TTC549 (cell line): ENCODE measurements around the gene RIPPLY3.
"Not testable (repeated sequence)": the region's sequence is repeated elsewhere in the genome, so short reads cannot be mapped to it uniquely, and the experiment has no call there.

Experiments used
- FAIRE-seq: peaks from 2 replicates; lab custom pipeline; 2012; peaks lifted over from hg19 to GRCh38; lab: Jason Lieb, UNC

The RIPPLY3 gene

GRCh38 chr21:37017951-37018679 is 11.6 kb downstream of the RIPPLY3 start:
- FAIRE-seq, result no peak

DNA sequence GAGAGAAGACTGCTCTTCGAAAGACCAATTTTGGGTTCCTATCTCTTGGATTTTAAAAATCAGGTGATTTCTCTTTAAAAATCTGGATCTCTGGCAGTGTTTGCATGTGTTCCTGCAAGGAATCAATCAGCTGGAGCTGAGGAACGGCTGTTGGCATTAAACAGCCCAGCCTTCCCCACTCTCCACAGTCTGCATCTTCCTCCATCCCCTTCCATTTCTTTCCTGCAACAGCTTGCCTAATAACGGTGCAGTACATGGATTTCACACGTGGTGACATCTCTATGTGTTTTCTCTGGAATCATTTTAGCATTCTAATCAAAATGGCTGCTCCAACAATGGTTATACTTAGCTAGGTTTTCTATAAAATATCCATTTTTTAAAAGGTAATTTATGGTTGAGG is 20.0 kb downstream of the RIPPLY3 start:
- FAIRE-seq, result no peak

GRCh38 chr21:37028570-37028969 is 22.1 kb downstream of the RIPPLY3 start:
- FAIRE-seq, result no peak

GRCh38 chr21:37030864-37031263 is 24.4 kb downstream of the RIPPLY3 start:
- no peak for FAIRE-seq

GRCh38 chr21:37032293-37032692 is 25.8 kb downstream of the RIPPLY3 start:
- FAIRE-seq, result no peak

DNA sequence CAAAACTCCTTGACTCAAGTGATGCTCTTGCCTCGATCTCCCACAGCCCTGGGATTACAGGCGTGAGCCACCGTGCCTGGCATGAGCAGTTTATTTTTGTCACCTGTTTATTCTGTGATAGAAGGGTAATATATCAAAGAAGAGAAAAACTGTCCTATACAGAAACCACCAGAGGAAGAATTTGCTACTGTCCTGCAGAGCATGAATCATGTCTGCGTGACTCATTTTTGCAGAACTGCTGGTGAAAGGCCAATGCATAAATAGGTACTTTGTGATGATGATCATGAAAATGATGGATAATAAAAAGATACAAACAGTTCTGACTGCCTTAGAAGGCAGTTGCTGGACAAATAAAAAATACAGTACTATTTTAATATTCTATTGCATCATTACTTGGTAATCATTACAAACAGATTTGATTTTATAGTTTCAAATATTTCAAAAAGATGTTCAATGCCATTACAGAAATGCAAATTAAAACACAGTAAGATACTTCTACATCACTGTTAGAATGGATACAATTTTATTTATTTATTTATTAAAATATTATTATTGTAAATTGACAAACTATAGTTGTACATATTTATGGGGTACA is 26.5 kb downstream of the RIPPLY3 start:
- no peak for FAIRE-seq

- not testable (repeated sequence) for FAIRE-seq
These were observed 27.9 kb downstream of the RIPPLY3 start for GRCh38 chr21:37034394-37034793.

- no peak for FAIRE-seq
These were observed 29.7 kb downstream of the RIPPLY3 start for GRCh38 chr21:37036177-37036576.

DNA sequence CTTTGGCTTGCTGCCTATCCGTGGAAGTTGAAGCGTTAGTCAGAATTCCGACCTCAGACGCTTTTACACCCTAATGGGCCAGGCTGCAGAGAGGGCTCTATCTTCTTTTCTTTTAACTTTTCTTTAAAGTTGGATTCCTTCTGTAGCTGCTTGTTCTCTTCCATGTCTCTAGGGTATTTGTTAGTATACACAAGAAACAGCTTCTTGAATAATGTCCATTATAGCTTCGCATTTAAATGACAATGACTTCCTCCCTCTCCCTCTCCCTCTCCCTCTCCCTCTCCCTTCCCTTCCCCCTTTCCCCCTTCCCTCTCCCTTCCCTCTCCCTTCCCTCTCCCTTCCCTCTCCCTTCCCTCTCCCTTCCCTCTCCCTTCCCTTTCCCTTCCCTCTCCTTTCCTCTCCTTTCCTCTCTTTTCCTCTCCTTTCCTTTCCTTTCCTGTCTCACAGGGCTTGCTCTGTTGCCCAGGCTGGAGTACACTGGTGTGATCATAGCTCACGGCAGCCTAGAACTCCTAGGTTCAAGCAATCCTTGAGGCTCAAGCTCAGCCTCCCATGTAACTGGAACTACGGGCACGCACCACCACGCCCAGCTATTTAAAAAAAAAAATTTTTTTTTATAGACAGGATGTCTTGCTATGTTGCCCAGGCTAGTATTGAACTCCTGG is 33.0 kb downstream of the RIPPLY3 start:
- no peak for FAIRE-seq

DNA sequence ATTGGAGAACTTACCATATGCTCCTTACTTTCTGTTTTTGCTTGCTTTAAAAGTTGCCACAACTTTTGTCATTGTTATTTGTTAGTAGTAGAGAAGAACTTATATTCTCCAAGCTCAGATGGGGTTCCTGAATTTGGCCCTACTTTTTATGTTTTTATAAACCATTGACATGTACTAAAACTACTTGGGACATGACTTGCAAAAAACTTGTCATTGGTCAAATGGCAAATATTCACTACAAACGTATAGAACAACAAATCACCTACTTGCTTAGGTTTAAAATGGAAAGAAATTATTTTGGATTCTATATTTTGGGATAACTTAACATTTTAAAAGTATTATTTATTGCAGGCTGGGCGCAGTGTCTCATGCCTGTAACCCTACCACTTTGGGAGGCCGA is 33.7 kb downstream of the RIPPLY3 start:
- no peak for FAIRE-seq

- FAIRE-seq, result no peak
These were observed 35.3 kb downstream of the RIPPLY3 start for GRCh38 chr21:37041706-37042271.

- FAIRE-seq, result no peak
These were observed 37.3 kb downstream of the RIPPLY3 start for GRCh38 chr21:37043818-37044217.

DNA sequence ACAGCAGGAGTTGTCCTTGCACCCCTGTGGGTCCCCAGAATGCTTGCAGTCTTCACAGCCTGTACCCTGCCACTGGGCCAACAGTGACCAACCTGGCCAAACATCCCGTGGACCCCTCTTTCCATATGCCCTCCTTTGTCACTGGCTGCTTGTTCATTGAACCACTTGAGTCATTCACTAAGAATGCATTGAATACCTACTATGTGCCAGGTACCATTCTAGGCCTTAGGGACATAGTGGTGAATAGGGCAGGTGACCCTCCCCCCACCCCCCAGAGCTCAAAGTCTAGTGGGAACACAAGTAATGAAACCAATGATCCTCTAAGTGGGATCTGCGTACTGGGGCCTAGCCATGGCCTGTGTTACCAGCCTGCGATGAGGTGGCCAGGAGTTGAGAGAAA is 38.1 kb downstream of the RIPPLY3 start:
- FAIRE-seq, result no peak

DNA sequence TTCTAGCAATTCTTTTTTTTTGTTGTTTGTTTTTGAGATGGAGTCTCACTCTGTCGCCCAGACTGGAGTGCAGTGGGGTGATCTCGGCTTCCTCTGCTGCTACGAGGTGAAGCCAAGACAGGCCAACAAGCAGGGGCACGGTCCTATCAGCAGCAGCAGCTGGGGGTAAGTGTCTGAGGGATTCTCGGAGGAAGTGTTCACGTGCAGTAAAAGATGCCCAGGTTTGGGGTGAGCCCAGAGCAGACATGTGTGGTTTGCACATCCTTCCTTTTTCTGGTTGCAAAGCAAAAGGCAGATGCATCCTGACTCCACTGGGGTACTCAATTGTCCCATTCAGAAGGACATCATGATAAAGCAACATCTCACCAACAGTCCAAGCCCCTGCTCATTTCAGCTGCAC is 38.6 kb downstream of the RIPPLY3 start:
- no peak for FAIRE-seq

GRCh38 chr21:37045556-37045955 is 39.1 kb downstream of the RIPPLY3 start:
- no peak for FAIRE-seq

DNA sequence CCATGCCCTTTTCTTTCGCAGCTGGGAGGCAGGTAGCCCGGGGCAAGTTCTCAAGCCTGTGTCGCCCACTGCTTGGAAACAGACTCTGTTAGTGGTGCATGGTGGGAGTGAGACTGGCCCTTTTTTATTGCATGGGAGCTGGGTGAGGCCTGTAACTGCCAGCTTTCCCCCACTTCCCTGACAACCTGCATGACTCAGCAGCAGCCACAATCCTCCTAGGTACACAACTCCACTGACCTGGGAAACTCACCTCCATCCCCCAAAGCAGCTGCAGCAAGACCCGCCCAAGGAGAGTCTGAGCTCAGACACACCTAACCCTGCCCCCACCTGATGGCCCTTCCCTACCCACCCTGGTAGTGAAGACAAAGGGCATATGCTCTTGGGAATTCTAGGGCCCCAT is 40.6 kb downstream of the RIPPLY3 start:
- no peak for FAIRE-seq

GRCh38 chr21:37049741-37050140 is 43.2 kb downstream of the RIPPLY3 start:
- not testable (repeated sequence) for FAIRE-seq

DNA sequence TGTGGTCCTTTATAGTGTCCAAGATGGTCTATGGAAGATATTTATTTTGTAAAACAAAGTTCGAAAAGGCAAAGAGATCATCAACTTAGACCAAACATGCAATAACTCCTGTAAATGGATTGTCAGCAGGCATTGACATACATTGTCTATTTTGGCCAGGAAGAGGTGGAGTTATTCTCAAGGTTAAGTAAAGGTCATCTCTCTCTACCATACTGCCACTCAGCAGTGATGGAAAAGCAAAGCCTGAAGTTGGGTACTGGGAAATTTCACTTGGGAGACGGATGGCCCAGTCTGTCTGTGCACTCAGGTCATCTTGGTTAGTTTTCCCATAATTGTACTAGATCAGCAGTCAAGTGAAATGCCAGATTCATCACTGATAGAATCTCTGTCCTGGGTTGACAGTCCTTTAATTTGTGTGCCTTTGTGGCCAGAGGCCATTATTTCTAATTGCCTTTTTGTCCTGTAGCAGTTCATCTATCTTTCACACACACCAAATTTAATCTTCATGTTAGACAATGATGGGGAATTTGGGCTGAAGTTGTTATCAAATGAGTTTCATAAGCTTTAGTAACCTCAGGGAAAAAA is 48.9 kb downstream of the RIPPLY3 start:
- no peak for FAIRE-seq

GRCh38 chr21:37057614-37058013 is 51.1 kb downstream of the RIPPLY3 start:
- FAIRE-seq, result no peak

- no peak for FAIRE-seq
These were observed 51.8 kb downstream of the RIPPLY3 start for GRCh38 chr21:37058261-37058660.

GRCh38 chr21:37059181-37059580 is 52.7 kb downstream of the RIPPLY3 start:
- no peak for FAIRE-seq

DNA sequence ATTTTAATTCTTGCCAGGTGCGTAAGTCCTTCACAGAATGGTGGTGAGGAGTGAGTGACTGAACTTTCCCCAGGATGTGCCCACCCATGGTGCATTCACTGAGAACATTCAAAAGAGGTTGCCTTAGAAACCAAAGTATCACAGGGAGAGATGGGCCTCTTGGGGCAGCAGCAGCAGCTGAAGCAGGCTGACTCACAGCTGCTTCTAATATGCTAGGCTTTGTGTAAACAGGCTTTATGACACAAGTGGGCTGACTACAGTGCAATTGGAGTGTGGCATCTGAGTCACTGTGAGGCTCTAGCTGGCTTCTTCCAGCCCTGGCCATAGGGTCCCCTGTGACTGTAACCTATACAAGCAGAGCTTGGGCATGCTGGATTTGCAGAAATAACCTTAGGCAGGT is 53.8 kb downstream of the RIPPLY3 start:
- FAIRE-seq, result no peak
